ENCODE measurements around the gene MAST3. TPM values are rescaled to one million over a fixed set of nuclear protein-coding genes. Genes with fewer than 3 reads are reported as not detected.

Gene MAST3
- total RNA-seq, 4 donors from 2014 or later = 27.2 to 53.5 (median 32.7) TPM

DNA sequence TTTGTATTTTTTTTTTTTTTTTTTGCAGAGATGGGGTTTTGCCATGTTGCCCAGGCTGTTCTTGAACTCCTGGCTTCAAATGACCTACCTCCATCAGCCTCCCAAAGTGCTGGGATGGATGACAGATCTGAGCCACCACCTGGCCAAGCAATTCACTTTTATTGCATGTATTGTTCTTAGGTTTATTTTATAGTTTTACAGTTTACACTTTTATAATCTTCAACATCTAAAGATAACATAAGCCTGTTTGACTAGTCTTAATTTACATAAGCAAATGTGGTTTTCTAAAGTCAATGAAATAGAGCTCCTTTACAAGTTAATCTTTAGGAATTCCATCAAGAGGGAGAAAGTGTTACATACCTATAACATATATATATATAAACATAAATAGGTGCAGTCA lies 86.0 kb downstream of the MAST3 start:
- Histone ChIP-seq H3K36me3 (no peaks in the 10 kb centered on the region), H3K27ac (peak overlapping the region; percentile 20 to 75 (median 62)), H3K27me3 (no peaks in the 10 kb centered on the region), H3K4me1 (peaks cover 0 to 15% (median 9%) of the 10 kb centered on the region in 4 donors), H3K4me3 (no peak overlapping the region), H3K9me3 (no peaks in the 10 kb centered on the region)
- intact Hi-C loops (cut with DNase I; ENCODE audit: low total_unique reads) = no loop called here
- in situ Hi-C loops (cut with MboI; ENCODE audit: low pct_ligation_motif_present in 1 of 4, low pct_unique_long_range_greater_than_20kb in 1 of 4, low sequenced_read_pairs in 3 of 4) = no loop called here
- TF ChIP-seq POLR2AphosphoS5 (IDR thresholded peaks at IDR 0.05) = peak in 1 of 3 donors; percentile 7
- no peak for TF ChIP-seq POLR2A (IDR thresholded peaks at IDR 0.05)
- peak; percentile 48 for DNase-seq

- H3K9me3 ChIP-seq = no peaks in the 10 kb centered on the region
- peaks cover 0 to 15% (median 9%) of the 10 kb centered on the region in 4 donors for H3K4me1 ChIP-seq
- H3K36me3 ChIP-seq = no peaks in the 10 kb centered on the region
- H3K27me3 ChIP-seq = no peaks in the 10 kb centered on the region
- no peak for DNase-seq
- TF ChIP-seq EP300 (IDR thresholded peaks at IDR 0.05; ENCODE audit: low read depth) (no peak), CTCF (IDR thresholded peaks at IDR 0.05) (no peak), POLR2A (IDR thresholded peaks at IDR 0.05) (no peak), POLR2AphosphoS5 (IDR thresholded peaks at IDR 0.05) (no peak)
- in situ Hi-C loops (cut with MboI; ENCODE audit: low pct_ligation_motif_present in 1 of 4, low pct_unique_long_range_greater_than_20kb in 1 of 4, low sequenced_read_pairs in 3 of 4) (no loop called here), intact Hi-C loops (cut with DNase I; ENCODE audit: low total_unique reads) (no loop called here)
- no peak overlapping the region for H3K4me3 ChIP-seq
- 81% methylated on average over 6 of the region's 6 CpGs; no CpG with 5 or more reads in 1 of the 2 donors for WGBS, 2 donors (ENCODE audit: low coverage in 1 of 2)
- no peak overlapping the region for H3K27ac ChIP-seq
Observed at GRCh38 chr19:18185538-18185937, 88.0 kb downstream of the MAST3 start.

DNA sequence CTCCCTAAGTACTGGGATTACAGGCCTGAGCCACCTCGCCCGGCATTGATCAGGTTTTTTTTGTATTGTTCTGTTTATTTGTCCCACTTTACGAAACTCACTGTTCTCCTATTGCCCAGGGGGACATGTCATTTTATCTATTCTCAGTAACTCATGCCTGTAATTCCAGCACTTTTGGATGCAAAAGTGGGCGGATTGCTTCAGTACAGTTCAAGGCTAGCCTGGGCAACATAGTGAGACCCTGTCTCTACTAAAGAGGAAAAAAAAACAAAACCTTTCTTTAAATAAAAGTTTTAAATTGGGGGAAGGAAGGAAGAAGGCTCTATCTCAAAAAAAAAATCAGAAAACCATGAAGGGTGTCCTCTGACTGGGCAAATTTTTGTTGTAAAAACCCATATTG lies 92.7 kb downstream of the MAST3 start:
- Histone ChIP-seq H3K4me3 (no peak overlapping the region), H3K36me3 (no peaks in the 10 kb centered on the region), H3K4me1 (peaks cover 14 to 24% (median 19%) of the 10 kb centered on the region in 4 donors), H3K27ac (no peak overlapping the region), H3K9me3 (no peaks in the 10 kb centered on the region), H3K27me3 (no peaks in the 10 kb centered on the region)
- in situ Hi-C loops (cut with MboI; ENCODE audit: low pct_ligation_motif_present in 1 of 4, low pct_unique_long_range_greater_than_20kb in 1 of 4, low sequenced_read_pairs in 3 of 4) = no loop called here
- no peak for DNase-seq
- intact Hi-C loops (cut with DNase I; ENCODE audit: low total_unique reads) = no loop called here
- TF ChIP-seq EP300 (IDR thresholded peaks at IDR 0.05; ENCODE audit: low read depth) (no peak), POLR2AphosphoS5 (IDR thresholded peaks at IDR 0.05) (no peak), CTCF (IDR thresholded peaks at IDR 0.05) (no peak), POLR2A (IDR thresholded peaks at IDR 0.05) (no peak)
- 90% methylated on average over 2 to 4 of the region's 4 CpGs for WGBS, 2 donors (ENCODE audit: low coverage in 1 of 2)

DNA sequence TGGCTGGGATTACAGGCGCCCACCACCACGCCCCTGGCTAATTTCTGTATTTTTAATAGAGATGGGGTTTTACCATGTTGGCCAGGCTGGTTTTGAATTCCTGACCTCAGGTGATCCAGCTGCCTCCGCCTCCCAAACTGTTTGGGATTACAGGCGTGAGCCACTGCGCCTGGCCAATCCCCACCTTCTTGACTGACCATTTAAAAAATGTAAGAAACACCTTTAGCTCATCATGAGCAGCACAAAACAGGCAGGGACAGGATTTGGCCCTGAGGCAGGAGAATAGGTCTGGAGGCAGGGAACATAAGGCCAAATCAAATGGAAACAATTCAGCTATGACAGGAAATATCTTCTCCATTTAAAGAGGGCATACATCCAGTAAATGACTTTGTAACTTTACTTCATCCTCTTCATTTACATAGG lies 94.1 kb downstream of the MAST3 start:
- DNase-seq = peak; percentile 22
- 57% methylated on average over 5 of the region's 5 CpGs; no CpG with 5 or more reads in 1 of the 2 donors for WGBS, 2 donors (ENCODE audit: low coverage in 1 of 2)
- H3K4me3 ChIP-seq = peak overlapping the region in 3 of 4 donors; percentile 48 to 58 (median 53)
- in situ Hi-C loops (cut with MboI; ENCODE audit: low pct_ligation_motif_present in 1 of 4, low pct_unique_long_range_greater_than_20kb in 1 of 4, low sequenced_read_pairs in 3 of 4) (no loop called here), intact Hi-C loops (cut with DNase I; ENCODE audit: low total_unique reads) (no loop called here)
- no peaks in the 10 kb centered on the region for H3K36me3 ChIP-seq
- no peaks in the 10 kb centered on the region for H3K27me3 ChIP-seq
- TF ChIP-seq EP300 (IDR thresholded peaks at IDR 0.05; ENCODE audit: low read depth) = no peak
- TF ChIP-seq POLR2A (IDR thresholded peaks at IDR 0.05) = no peak
- no peak for TF ChIP-seq CTCF (IDR thresholded peaks at IDR 0.05)
- TF ChIP-seq POLR2AphosphoS5 (IDR thresholded peaks at IDR 0.05) = no peak
- no peaks in the 10 kb centered on the region for H3K9me3 ChIP-seq
- peak overlapping the region; percentile 92 to 100 (median 95) for H3K27ac ChIP-seq
- H3K4me1 ChIP-seq = peaks cover 14 to 24% (median 19%) of the 10 kb centered on the region in 4 donors

All from transverse colon (tissue), 4 donors.